HepG2 (cell line): ENCODE results near the gene F8. TPM values are rescaled to one million over a fixed set of nuclear protein-coding genes. Genes with fewer than 3 reads are reported as not detected.

Source experiments
- ATAC-seq: fragments of 200-7000 bp; cut with Tn5 transposase; 3 replicates; pipeline ENCODE4 v1.9.1; 2020; ENCODE audit warnings: mild to moderate bottlenecking, moderate library complexity
- BruUV-seq: library from RNA; stranded (reverse); fragments of 400-500 nt; replicated peaks from 2 replicates; lab custom pipeline; 2021; lab: Mats Ljungman, UMichigan
- CTCF ChIA-PET: fragments of 300-600 bp; formaldehyde crosslinking; extraction: SDS; loops from one replicate; lab custom pipeline; 2021; ENCODE audit warnings: low total read pairs, inconsistent platforms, low intra/inter-chr PET ratio; lab: Yijun Ruan, JAX
- POLR2A ChIA-PET: fragments of 350-600 bp; sonication (Branson Sonifier 250); formaldehyde crosslinking; loops from one replicate; lab custom pipeline; 2020; ENCODE audit warnings: antibody characterized with exemption, inconsistent platforms; lab: Yijun Ruan, JAX
- DNase-seq: peaks from one replicate; pipeline ENCODE4 v3.0.0-alpha.2; 2015; ENCODE audit warnings: low spot score
- FAIRE-seq: peaks from 3 replicates; lab custom pipeline; 2011; peaks lifted over from hg19 to GRCh38; lab: Jason Lieb, UNC
- H2AFZ ChIP-seq: one replicate; pipeline ENCODE4 v1.6.1; 2011; ENCODE audit warnings: low read length, inconsistent platforms
- H3K27ac ChIP-seq: fragments of 300-600 bp; 3 replicates; pipeline ENCODE4 v1.8.0; 2011; ENCODE audit warnings: mixed run types, mild to moderate bottlenecking, mixed read lengths, low read length, inconsistent platforms; ENCODE audit not compliant: insufficient read depth; ENCODE audit errors: extremely low read length
- H3K27me3 ChIP-seq, 2 experiments: fragments of 200-600 bp in 1 of 2; 2 replicates in 1 of 2; 3 replicates in 1 of 2; pipeline versions ENCODE4 v1.6.0 to v1.8.0; 2011; ENCODE audit warnings: low read length in 2 of 2, mild to moderate bottlenecking in 2 of 2, moderate library complexity in 2 of 2, inconsistent platforms in 1 of 2; ENCODE audit not compliant: insufficient read depth in 2 of 2, control insufficient read depth in 1 of 2
- H3K36me3 ChIP-seq, 2 experiments: fragments of 200-600 bp in 1 of 2; replicated peaks in 1 of 2; 2 replicates in 1 of 2; 3 replicates in 1 of 2; pipeline versions ENCODE4 v1.5.1 to v1.8.0; 2011; ENCODE audit warnings: low read length in 2 of 2, inconsistent platforms in 1 of 2; ENCODE audit not compliant: insufficient read depth in 2 of 2, control insufficient read depth in 1 of 2
- H3K4me1 ChIP-seq: 2 replicates; pipeline ENCODE4 v1.5.1; 2012; ENCODE audit warnings: low read length, inconsistent platforms; ENCODE audit not compliant: insufficient read depth
- H3K4me2 ChIP-seq: 2 replicates; pipeline ENCODE4 v1.6.0; 2011; ENCODE audit warnings: low read depth, low read length, inconsistent platforms
- H3K4me3 ChIP-seq, 3 experiments: fragments of 200-600 bp in 1 of 3; sonication (generic), shearing (Covaris generic) in 1 of 3; replicated peaks in 1 of 3; 2 replicates each; pipeline ENCODE4 v1.5.1; 2011 to 2016; ENCODE audit warnings: low read length in 3 of 3, inconsistent platforms in 2 of 3, low read depth in 2 of 3, mild to moderate bottlenecking in 2 of 3, control low read depth in 1 of 3, mixed read lengths in 1 of 3; ENCODE audit not compliant: insufficient read depth in 1 of 3
- H3K79me2 ChIP-seq: one replicate; pipeline ENCODE4 v1.6.1; 2011; ENCODE audit warnings: low read length, inconsistent platforms; ENCODE audit not compliant: insufficient read depth
- H3K9ac ChIP-seq: 2 replicates; pipeline ENCODE4 v1.6.0; 2011; ENCODE audit warnings: mild to moderate bottlenecking, low read depth, low read length, inconsistent platforms; ENCODE audit not compliant: insufficient read depth
- H3K9me3 ChIP-seq: 2 replicates; pipeline ENCODE4 v1.5.1; 2012; ENCODE audit warnings: mild to moderate bottlenecking, low read length
- H4K20me1 ChIP-seq: 2 replicates; pipeline ENCODE4 v1.6.0; 2011; ENCODE audit warnings: inconsistent platforms, mild to moderate bottlenecking, low read length, moderate library complexity; ENCODE audit not compliant: insufficient read depth
- PITX1 ChIP-seq: sonication (generic); formaldehyde crosslinking; IDR thresholded peaks from 2 replicates; pipeline ENCODE4 v1.5.1; 2020; ENCODE audit warnings: mild to moderate bottlenecking, missing genetic modification reagents
- ZNF12 ChIP-seq: sonication (generic); formaldehyde crosslinking; IDR thresholded peaks from 2 replicates; pipeline ENCODE4 v1.5.0; 2020; ENCODE audit warnings: missing genetic modification reagents
- WGBS: methylation state at CpG from one replicate; pipeline ENCODE4 v1.1.6; 2017; ENCODE audit warnings: low lambda C conversion rate; 5-methylcytosine and 5-hydroxymethylcytosine counted together
- in situ Hi-C: cut with HindIII; loops from 2 replicates; pipeline ENCODE4 v1.10.0; 2017; ENCODE audit warnings: low pct_unique_long_range_greater_than_20kb; ENCODE audit not compliant: extremely low pct_ligation_motif_present
- intact Hi-C: fragments of 100-400 bp; cut with micrococcal nuclease; formaldehyde crosslinking; loops from one replicate; pipeline ENCODE4 v1.10.0; 2022; ENCODE audit not compliant: unreplicated experiment
- polyA plus RNA-seq, 8 experiments: library from polyadenylated mRNA; depleted of rRNA in 3 of 8; stranded (reverse) in 7 of 8; unstranded in 1 of 8; fragments of >200 nt; fragmentation: Illumina TruSeq in 4 of 8; extraction: Trizol in 4 of 8; gene quantifications; 2 replicates each; pipeline versions ENCODE4 v1.2.1 to v1.2.3, GENCODE V29; 2011 to 2016; ENCODE audit warnings: low read depth in 4 of 8, missing spikeins in 1 of 8, mixed read lengths in 1 of 8; ENCODE audit not compliant: insufficient read depth in 1 of 8
- total RNA-seq, 5 experiments: library from RNA; depleted of rRNA; stranded (reverse); fragments of >200 nt; fragmentation: Illumina TruSeq; extraction: Trizol; gene quantifications; 2 replicates each; pipeline ENCODE4 v1.2.3, GENCODE V29; 2016; ENCODE audit warnings: low read depth in 1 of 5
- TF ChIP-seq, protein P1 (sequence below): sonication (generic); formaldehyde crosslinking; IDR thresholded peaks from 2 replicates; pipeline ENCODE4 v1.5.0; 2020; ENCODE audit warnings: mild to moderate bottlenecking, missing genetic modification reagents

Gene F8
- total and polyA plus RNA-seq, 2 of the 13 experiments (the other 11 are each of a cell fraction or from before 2014, with no cell fraction given): 0.29 to 0.61 TPM

- H4K20me1 ChIP-seq: no peaks in the 10 kb centered on the region
- intact Hi-C loops: no loop called here
- DNase-seq: no peak
- no peak overlapping the region for H3K4me2 ChIP-seq
- FAIRE-seq: no peak
- CTCF ChIA-PET: no interaction called here
- peaks cover 8% of the 10 kb centered on the region for H3K4me1 ChIP-seq
- no peaks in the 10 kb centered on the region for H3K79me2 ChIP-seq
- no peak for ATAC-seq
- POLR2A ChIA-PET: no interaction called here
- no peak overlapping the region for H3K27ac ChIP-seq
- H3K27me3 ChIP-seq: no peaks in the 10 kb centered on the region
- H3K4me3 ChIP-seq: no peak overlapping the region
- TF ChIP-seq, protein P1, sequence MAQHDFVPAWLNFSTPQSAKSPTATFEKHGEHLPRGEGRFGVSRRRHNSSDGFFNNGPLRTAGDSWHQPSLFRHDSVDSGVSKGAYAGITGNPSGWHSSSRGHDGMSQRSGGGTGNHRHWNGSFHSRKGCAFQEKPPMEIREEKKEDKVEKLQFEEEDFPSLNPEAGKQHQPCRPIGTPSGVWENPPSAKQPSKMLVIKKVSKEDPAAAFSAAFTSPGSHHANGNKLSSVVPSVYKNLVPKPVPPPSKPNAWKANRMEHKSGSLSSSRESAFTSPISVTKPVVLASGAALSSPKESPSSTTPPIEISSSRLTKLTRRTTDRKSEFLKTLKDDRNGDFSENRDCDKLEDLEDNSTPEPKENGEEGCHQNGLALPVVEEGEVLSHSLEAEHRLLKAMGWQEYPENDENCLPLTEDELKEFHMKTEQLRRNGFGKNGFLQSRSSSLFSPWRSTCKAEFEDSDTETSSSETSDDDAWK (CRISPR knock-in tag): no peak
- BruUV-seq: no TSS peak
- H2AFZ ChIP-seq: no peak overlapping the region
- H3K36me3 ChIP-seq: no peaks in the 10 kb centered on the region
- 30% methylated on average over 5 of the region's 5 CpGs for WGBS
- H3K9ac ChIP-seq: no peak overlapping the region
- H3K9me3 ChIP-seq: no peaks in the 10 kb centered on the region
- in situ Hi-C loops: no loop called here
Measured at GRCh38 chrX:154815274-154815818, 207.2 kb downstream of the F8 start.

- WGBS: 0% methylated on average over 1 of the region's 1 CpG
- ChIA-PET POLR2A (no interaction called here), CTCF (no interaction called here)
- no peak for TF ChIP-seq PITX1
- no peak for TF ChIP-seq ZNF12 (CRISPR knock-in tag)
- Histone ChIP-seq H3K9me3 (no peaks in the 10 kb centered on the region), H3K4me1 (0 out of 2 replicates have a peak, but pooled peaks cover under 1% of the 10 kb centered on the region), H3K4me2 (no peak overlapping the region), H3K4me3 (no peak overlapping the region), H4K20me1 (no peaks in the 10 kb centered on the region), H3K9ac (no peak overlapping the region), H2AFZ (no peak overlapping the region), H3K27ac (no peak overlapping the region), H3K36me3 (no peaks in the 10 kb centered on the region), H3K79me2 (no peaks in the 10 kb centered on the region), H3K27me3 (no peaks in the 10 kb centered on the region)
- intact Hi-C loops: no loop called here
- ATAC-seq (no peak), FAIRE-seq (no peak), DNase-seq (no peak)
- in situ Hi-C loops: no loop called here
- BruUV-seq: no TSS peak
Measured at GRCh38 chrX:154813801-154814200, 208.7 kb downstream of the F8 start.
